Measurements from ENCODE around the gene STPG3.

DNA sequence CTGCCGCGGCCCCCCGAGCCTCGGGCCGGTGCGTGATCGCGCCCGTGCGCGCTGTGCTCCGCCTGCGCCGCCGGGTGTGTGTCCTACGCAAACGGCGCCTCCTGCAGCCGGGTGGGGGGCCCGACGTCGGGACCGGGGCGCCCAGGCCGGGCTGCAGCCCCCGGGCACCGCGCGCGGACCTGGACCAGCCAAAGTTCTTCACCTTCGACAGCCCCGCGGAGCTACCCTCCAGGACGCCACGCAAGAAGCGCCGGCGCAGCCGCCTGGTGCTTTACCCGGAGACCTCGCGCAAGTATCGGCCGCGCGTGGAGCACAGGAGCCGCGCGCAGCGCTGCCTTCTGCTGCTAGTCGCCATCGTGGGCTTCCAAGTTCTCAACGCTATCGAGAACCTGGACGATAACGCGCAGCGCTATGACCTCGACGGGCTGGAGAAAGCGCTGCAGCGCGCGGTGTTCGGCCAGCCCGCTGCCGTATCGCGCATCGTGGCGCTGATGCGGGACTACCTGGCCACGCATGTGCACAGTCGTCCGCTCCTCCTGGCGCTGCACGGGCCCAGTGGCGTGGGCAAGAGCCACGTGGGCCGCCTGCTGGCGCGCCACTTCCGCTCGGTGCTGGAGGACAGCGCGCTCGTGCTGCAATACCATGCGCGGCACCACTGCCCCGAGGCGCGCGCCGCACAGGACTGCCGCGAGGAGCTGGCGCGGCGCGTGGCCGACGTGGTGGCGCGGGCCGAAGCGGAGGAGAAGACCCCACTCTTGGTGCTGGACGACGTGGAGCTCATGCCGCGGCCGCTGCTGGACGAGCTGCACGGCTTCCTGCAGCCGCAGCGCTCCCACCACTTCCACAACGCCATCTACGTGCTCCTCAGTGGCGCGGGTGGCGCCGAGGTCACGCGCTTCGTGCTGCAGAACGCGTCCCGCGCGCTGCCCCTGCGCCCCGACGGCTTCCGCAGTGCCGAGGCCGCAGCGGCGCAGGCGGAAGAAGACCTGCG lies 27.9 kb downstream of the STPG3 start:
- no peak for TF ChIP-seq POLR2A (IDR thresholded peaks at IDR 0.05)
- TF ChIP-seq, protein P1, sequence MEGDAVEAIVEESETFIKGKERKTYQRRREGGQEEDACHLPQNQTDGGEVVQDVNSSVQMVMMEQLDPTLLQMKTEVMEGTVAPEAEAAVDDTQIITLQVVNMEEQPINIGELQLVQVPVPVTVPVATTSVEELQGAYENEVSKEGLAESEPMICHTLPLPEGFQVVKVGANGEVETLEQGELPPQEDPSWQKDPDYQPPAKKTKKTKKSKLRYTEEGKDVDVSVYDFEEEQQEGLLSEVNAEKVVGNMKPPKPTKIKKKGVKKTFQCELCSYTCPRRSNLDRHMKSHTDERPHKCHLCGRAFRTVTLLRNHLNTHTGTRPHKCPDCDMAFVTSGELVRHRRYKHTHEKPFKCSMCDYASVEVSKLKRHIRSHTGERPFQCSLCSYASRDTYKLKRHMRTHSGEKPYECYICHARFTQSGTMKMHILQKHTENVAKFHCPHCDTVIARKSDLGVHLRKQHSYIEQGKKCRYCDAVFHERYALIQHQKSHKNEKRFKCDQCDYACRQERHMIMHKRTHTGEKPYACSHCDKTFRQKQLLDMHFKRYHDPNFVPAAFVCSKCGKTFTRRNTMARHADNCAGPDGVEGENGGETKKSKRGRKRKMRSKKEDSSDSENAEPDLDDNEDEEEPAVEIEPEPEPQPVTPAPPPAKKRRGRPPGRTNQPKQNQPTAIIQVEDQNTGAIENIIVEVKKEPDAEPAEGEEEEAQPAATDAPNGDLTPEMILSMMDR (IDR thresholded peaks at IDR 0.05), result no peak
